ENCODE data around the gene LRRC8C.

Gene LRRC8C

GRCh38 chr1:89733748-89734147 is 100.8 kb downstream of the LRRC8C start:
- Histone ChIP-seq H2AFZ (ENCODE audit: low read length) (no peak overlapping the region), H3K9me3 (ENCODE audit: low read length) (0 out of 2 replicates have a peak, but pooled peaks cover 3% of the 10 kb centered on the region), H3F3A (ENCODE audit: insufficient read depth, low read length) (no peaks in the 10 kb centered on the region), H3K4me2 (ENCODE audit: low read length) (no peak overlapping the region), H3K79me2 (ENCODE audit: insufficient read depth, low read length) (no peaks in the 10 kb centered on the region), H3K4me1 (ENCODE audit: insufficient read depth, low read length, severe bottlenecking) (no peaks in the 10 kb centered on the region), H3K4me3 (ENCODE audit: low read depth, low read length, poor library complexity, severe bottlenecking) (no peak overlapping the region), H3K9ac (ENCODE audit: low read length) (no peak overlapping the region), H3K27ac (ENCODE audit: low read depth, low read length, poor library complexity, severe bottlenecking) (no peak overlapping the region), H3K27me3 (ENCODE audit: insufficient read depth, low read length) (no peaks in the 10 kb centered on the region), H4K20me1 (ENCODE audit: insufficient read depth, low read length) (no peaks in the 10 kb centered on the region), H3K9me2 (ENCODE audit: low read depth, low read length) (no peaks in the 10 kb centered on the region), H3K36me3 (ENCODE audit: insufficient read depth, low read length) (no peaks in the 10 kb centered on the region)
- TF ChIP-seq EZH2 (IDR thresholded peaks at IDR 0.05; ENCODE audit: borderline replicate concordance, low read length) (no peak), CTCF (IDR thresholded peaks at IDR 0.05; ENCODE audit: low read length) (no peak)

GRCh38 chr1:89734442-89734841 is 101.5 kb downstream of the LRRC8C start:
- no peaks in the 10 kb centered on the region for H3F3A ChIP-seq (ENCODE audit: insufficient read depth, low read length)
- no peak overlapping the region for H3K27ac ChIP-seq (ENCODE audit: low read depth, low read length, poor library complexity, severe bottlenecking)
- no peak overlapping the region for H3K9ac ChIP-seq (ENCODE audit: low read length)
- H3K4me2 ChIP-seq (ENCODE audit: low read length), result no peak overlapping the region
- no peaks in the 10 kb centered on the region for H4K20me1 ChIP-seq (ENCODE audit: insufficient read depth, low read length)
- no peaks in the 10 kb centered on the region for H3K79me2 ChIP-seq (ENCODE audit: insufficient read depth, low read length)
- no peak overlapping the region for H2AFZ ChIP-seq (ENCODE audit: low read length)
- H3K4me3 ChIP-seq (ENCODE audit: low read depth, low read length, poor library complexity, severe bottlenecking), result no peak overlapping the region
- H3K4me1 ChIP-seq (ENCODE audit: insufficient read depth, low read length, severe bottlenecking), result no peaks in the 10 kb centered on the region
- no peaks in the 10 kb centered on the region for H3K27me3 ChIP-seq (ENCODE audit: insufficient read depth, low read length)
- 0 out of 2 replicates have a peak, but pooled peaks cover 3% of the 10 kb centered on the region for H3K9me3 ChIP-seq (ENCODE audit: low read length)
- no peak for TF ChIP-seq CTCF (IDR thresholded peaks at IDR 0.05; ENCODE audit: low read length)
- no peak for TF ChIP-seq EZH2 (IDR thresholded peaks at IDR 0.05; ENCODE audit: borderline replicate concordance, low read length)
- no peaks in the 10 kb centered on the region for H3K9me2 ChIP-seq (ENCODE audit: low read depth, low read length)
- H3K36me3 ChIP-seq (ENCODE audit: insufficient read depth, low read length), result no peaks in the 10 kb centered on the region

GRCh38 chr1:89735479-89735878 is 102.6 kb downstream of the LRRC8C start:
- Histone ChIP-seq H3K4me2 (ENCODE audit: low read length) (no peak overlapping the region), H3K9me2 (ENCODE audit: low read depth, low read length) (no peaks in the 10 kb centered on the region), H3K27ac (ENCODE audit: low read depth, low read length, poor library complexity, severe bottlenecking) (no peak overlapping the region), H4K20me1 (ENCODE audit: insufficient read depth, low read length) (no peaks in the 10 kb centered on the region), H3K27me3 (ENCODE audit: insufficient read depth, low read length) (no peaks in the 10 kb centered on the region), H3K9ac (ENCODE audit: low read length) (no peak overlapping the region), H3K9me3 (ENCODE audit: low read length) (0 out of 2 replicates have a peak, but pooled peaks cover 3% of the 10 kb centered on the region), H3K4me1 (ENCODE audit: insufficient read depth, low read length, severe bottlenecking) (no peaks in the 10 kb centered on the region), H3F3A (ENCODE audit: insufficient read depth, low read length) (no peaks in the 10 kb centered on the region), H3K79me2 (ENCODE audit: insufficient read depth, low read length) (no peaks in the 10 kb centered on the region), H3K4me3 (ENCODE audit: low read depth, low read length, poor library complexity, severe bottlenecking) (no peak overlapping the region), H3K36me3 (ENCODE audit: insufficient read depth, low read length) (no peaks in the 10 kb centered on the region), H2AFZ (ENCODE audit: low read length) (no peak overlapping the region)
- TF ChIP-seq EZH2 (IDR thresholded peaks at IDR 0.05; ENCODE audit: borderline replicate concordance, low read length) (no peak), CTCF (IDR thresholded peaks at IDR 0.05; ENCODE audit: low read length) (no peak)

All from OCI-LY1 (cell line).